H1 (cell line): ENCODE measurements around the gene SYCE3. TPM values are rescaled to one million over a fixed set of nuclear protein-coding genes. Genes with fewer than 3 reads are reported as not detected.
A peak's percentile ranks its signal among the peaks of the same experiment; 100 is the strongest.

ENCODE experiments used
- CEBPB ChIP-seq: IDR thresholded peaks from 2 replicates; pipeline ENCODE4 v1.6.1; 2012; ENCODE audit warnings: low read depth, low read length
- GABPA ChIP-seq: IDR thresholded peaks from 2 replicates; pipeline ENCODE4 v1.6.1; 2011; ENCODE audit warnings: mild to moderate bottlenecking, low read length, moderate library complexity, borderline replicate concordance; ENCODE audit not compliant: insufficient read depth
- HDAC2 ChIP-seq, 2 experiments: fragments of 300-600 bp in 1 of 2; sonication (generic) in 1 of 2; IDR thresholded peaks; 2 replicates each; pipeline ENCODE4 v1.6.1; 2011 to 2012; ENCODE audit warnings: low read depth in 2 of 2, low read length in 2 of 2, mild to moderate bottlenecking in 2 of 2, moderate library complexity in 2 of 2, borderline replicate concordance in 1 of 2, inconsistent platforms in 1 of 2
- HDAC6 ChIP-seq: IDR thresholded peaks from one replicate; pipeline ENCODE4 v1.7.1; 2012; ENCODE audit warnings: low read depth, mild to moderate bottlenecking, inconsistent platforms, low read length, moderate library complexity
- JUN ChIP-seq: IDR thresholded peaks from 2 replicates; pipeline ENCODE4 v1.6.1; 2011; ENCODE audit warnings: low read depth, mild to moderate bottlenecking, improper control_type of control experiment, low read length
- KDM4A ChIP-seq: IDR thresholded peaks from one replicate; pipeline ENCODE4 v1.7.1; 2012; ENCODE audit warnings: low read depth, mild to moderate bottlenecking, moderate library complexity, low read length, inconsistent platforms; ENCODE audit not compliant: severe bottlenecking
- KDM5A ChIP-seq: fragments of 200-600 bp; IDR thresholded peaks from 2 replicates; pipeline ENCODE4 v1.7.1; 2012; ENCODE audit warnings: mild to moderate bottlenecking, low read length, inconsistent platforms, mixed read lengths
- NANOG ChIP-seq: IDR thresholded peaks from 2 replicates; pipeline ENCODE4 v1.6.1; 2011; ENCODE audit warnings: low read length, low read depth, mild to moderate bottlenecking, inconsistent platforms; ENCODE audit not compliant: insufficient read depth, poor library complexity, severe bottlenecking
- RAD21 ChIP-seq, 2 experiments: IDR thresholded peaks in 1 of 2; conservative IDR thresholded peaks in 1 of 2; 2 replicates each; pipeline ENCODE4 v1.6.1; 2011; ENCODE audit warnings: low read depth in 2 of 2, low read length in 2 of 2, improper control_type of control experiment in 1 of 2, inconsistent platforms in 1 of 2, mild to moderate bottlenecking in 1 of 2, moderate library complexity in 1 of 2
- RBBP5 ChIP-seq: IDR thresholded peaks from 2 replicates; pipeline ENCODE4 v1.7.1; 2012; ENCODE audit warnings: low read depth, mild to moderate bottlenecking, inconsistent platforms, low read length, moderate library complexity, borderline replicate concordance
- RXRA ChIP-seq: IDR thresholded peaks from 2 replicates; pipeline ENCODE4 v1.6.1; 2011; ENCODE audit warnings: low read depth, mild to moderate bottlenecking, low read length, moderate library complexity; ENCODE audit not compliant: insufficient read depth
- SIN3A ChIP-seq, 2 experiments: IDR thresholded peaks in 1 of 2; conservative IDR thresholded peaks in 1 of 2; 2 replicates each; pipeline ENCODE4 v1.6.1; 2011 to 2012; ENCODE audit warnings: low read length in 2 of 2, improper control_type of control experiment in 1 of 2, low read depth in 1 of 2, mild to moderate bottlenecking in 1 of 2
- SIRT6 ChIP-seq: IDR thresholded peaks from one replicate; pipeline ENCODE4 v1.7.1; 2012; ENCODE audit warnings: low read length, inconsistent platforms
- SIX5 ChIP-seq: IDR thresholded peaks from 2 replicates; pipeline ENCODE4 v1.6.1; 2011; ENCODE audit warnings: mild to moderate bottlenecking, low read depth, low read length
- SRF ChIP-seq: IDR thresholded peaks from 2 replicates; pipeline ENCODE4 v1.6.1; 2011; ENCODE audit warnings: mild to moderate bottlenecking, low read depth, low read length, moderate library complexity
- SUZ12 ChIP-seq: fragments of 200-600 bp; sonication (generic); IDR thresholded peaks from 2 replicates; pipeline ENCODE4 v1.6.1; 2012; ENCODE audit warnings: mild to moderate bottlenecking, inconsistent platforms, low read length, moderate library complexity, mixed read lengths
- TAF7 ChIP-seq: optimal IDR thresholded peaks from 2 replicates; pipeline ENCODE3; 2011; ENCODE audit warnings: low read depth, mild to moderate bottlenecking, inconsistent platforms, low read length, moderate library complexity, borderline replicate concordance
- ZNF274 ChIP-seq: IDR thresholded peaks from 2 replicates; pipeline ENCODE4 v1.7.0; 2012; ENCODE audit warnings: low read length, borderline replicate concordance; ENCODE audit errors: extremely low read depth
- polyA plus RNA-seq, 7 experiments: library from polyadenylated mRNA; depleted of rRNA in 3 of 7; stranded (reverse) in 5 of 7; unstranded in 2 of 7; fragments of >200 nt in 5 of 7; fragments of 200-250 nt in 2 of 7; gene quantifications; 1 replicate in 5 of 7; 2 replicates in 1 of 7; 4 replicates in 1 of 7; pipeline versions ENCODE4 v1.2.1 to v1.2.3, GENCODE V29; 2011 to 2013; ENCODE audit warnings: missing spikeins in 2 of 7, mixed read lengths in 2 of 7
- total RNA-seq: library from RNA; stranded (reverse); fragmentation: NEBNext Ultra II Directional; extraction: Animal tissue kit (Norgen Biotek cat#: 25700); gene quantifications from 2 replicates; pipeline ENCODE4 v1.2.1, GENCODE V29; 2021
- TF ChIP-seq, protein P1 (sequence below): IDR thresholded peaks from 2 replicates; pipeline ENCODE4 v1.6.1; 2011; ENCODE audit warnings: low read length, improper control_type of control experiment
- TF ChIP-seq, protein P2 (sequence below): IDR thresholded peaks from 2 replicates; pipeline ENCODE4 v1.6.1; 2012; ENCODE audit warnings: inconsistent platforms

SYCE3 gene
- total and polyA plus RNA-seq, 2 of the 8 experiments (the other 6 are each of a cell fraction or from before 2014, with no cell fraction given), result 1.9 TPM; not detected in 1

DNA sequence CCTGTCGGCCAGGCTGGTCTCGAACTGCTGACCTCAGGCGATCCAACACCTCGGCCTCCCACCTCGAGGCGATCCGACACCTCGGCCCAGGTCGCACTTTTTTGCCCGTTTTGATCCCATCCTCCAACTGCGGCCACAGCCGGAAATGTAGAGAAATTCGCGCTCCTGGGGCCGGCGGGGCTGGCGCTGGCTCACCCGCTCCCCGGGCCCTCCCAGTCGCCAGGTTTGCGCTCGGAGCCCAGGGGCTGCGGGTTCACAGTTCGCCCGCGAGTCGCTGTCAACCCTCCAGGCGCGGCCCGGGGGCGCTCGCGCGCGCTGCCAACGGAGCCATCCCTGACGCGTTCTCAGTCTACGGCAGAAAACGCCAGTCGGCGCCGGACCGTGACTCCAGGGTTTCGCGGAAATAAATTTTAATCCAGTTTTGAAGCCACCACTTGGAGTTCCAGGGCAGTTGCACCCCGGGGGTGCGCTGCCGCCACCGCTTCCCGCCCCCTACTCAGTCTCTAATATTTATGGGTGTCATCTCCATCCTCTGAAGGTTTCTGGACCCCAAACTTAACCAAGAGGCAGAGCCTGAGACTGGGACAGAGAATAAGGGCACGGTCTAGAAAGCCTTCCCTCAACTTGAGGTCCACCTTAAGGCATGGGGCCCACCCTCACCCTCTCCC is 18.5 kb downstream of the SYCE3 start (continued):
- TF ChIP-seq, protein P1, sequence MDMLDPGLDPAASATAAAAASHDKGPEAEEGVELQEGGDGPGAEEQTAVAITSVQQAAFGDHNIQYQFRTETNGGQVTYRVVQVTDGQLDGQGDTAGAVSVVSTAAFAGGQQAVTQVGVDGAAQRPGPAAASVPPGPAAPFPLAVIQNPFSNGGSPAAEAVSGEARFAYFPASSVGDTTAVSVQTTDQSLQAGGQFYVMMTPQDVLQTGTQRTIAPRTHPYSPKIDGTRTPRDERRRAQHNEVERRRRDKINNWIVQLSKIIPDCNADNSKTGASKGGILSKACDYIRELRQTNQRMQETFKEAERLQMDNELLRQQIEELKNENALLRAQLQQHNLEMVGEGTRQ, result no peak
- TF ChIP-seq HDAC6, result no peak
- TF ChIP-seq HDAC2 (IDR thresholded peaks at IDR 0.05; ENCODE audit: borderline replicate concordance in 1 of 2, low read depth in 2 of 2, low read length in 2 of 2), result 0 out of 4 replicates have a peak, but pooled peaks of 1 of the 2 experiments have one; percentile 41
- no peak for TF ChIP-seq SRF
- TF ChIP-seq, protein P2, sequence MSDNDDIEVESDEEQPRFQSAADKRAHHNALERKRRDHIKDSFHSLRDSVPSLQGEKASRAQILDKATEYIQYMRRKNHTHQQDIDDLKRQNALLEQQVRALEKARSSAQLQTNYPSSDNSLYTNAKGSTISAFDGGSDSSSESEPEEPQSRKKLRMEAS, result peak; percentile 30; the same call in 1 of the 2 replicates
- no peak for TF ChIP-seq SUZ12
- TF ChIP-seq CEBPB, result no peak
- no peak for TF ChIP-seq RBBP5
- TF ChIP-seq TAF7, result peak; percentile 31
- no peak for TF ChIP-seq ZNF274
- TF ChIP-seq KDM5A, result no peak
- TF ChIP-seq SIRT6, result no peak
- TF ChIP-seq SIN3A (conservative IDR thresholded peaks at IDR 0.05 in 1 of 2, IDR thresholded peaks at IDR 0.05 in 1 of 2; ENCODE audit: low read depth in 1 of 2, low read length in 2 of 2), result peak in 1 of 2 experiments; percentile 84; a peak in 2 of 4 replicates
- TF ChIP-seq GABPA, result peak; percentile 83; the same call in 1 of the 2 replicates
- TF ChIP-seq NANOG, result no peak
- no peak for TF ChIP-seq RXRA
- TF ChIP-seq JUN, result no peak
- TF ChIP-seq KDM4A, result no peak
- peak; percentile 57 to 65 for TF ChIP-seq RAD21 (IDR thresholded peaks at IDR 0.05 in 1 of 2, conservative IDR thresholded peaks at IDR 0.05 in 1 of 2; ENCODE audit: low read depth in 2 of 2, low read length in 2 of 2)
- no peak for TF ChIP-seq SIX5
